ENCODE results near the gene BMPR2.

GRCh38 chr2:202346180-202346579 is 29.9 kb upstream of the BMPR2 start:
- TF ChIP-seq SRF (IDR thresholded peaks at IDR 0.05; ENCODE audit: low read depth) (no peak), POLR2A (IDR thresholded peaks at IDR 0.05; ENCODE audit: borderline replicate concordance, extremely low read depth, insufficient read depth, insufficient read length) (no peak), CTCF (IDR thresholded peaks at IDR 0.05 in 2 of 3, conservative IDR thresholded peaks at IDR 0.05 in 1 of 3; ENCODE audit: borderline replicate concordance in 1 of 3, insufficient read depth in 1 of 3, low read depth in 2 of 3, low read length in 2 of 3) (no peak), EZH2 (IDR thresholded peaks at IDR 0.05) (no peak), MAX (IDR thresholded peaks at IDR 0.05) (no peak), REST (IDR thresholded peaks at IDR 0.05; ENCODE audit: low read depth) (no peak), ZNF274 (IDR thresholded peaks at IDR 0.05; ENCODE audit: low read depth, low read length) (no peak), SIN3A (IDR thresholded peaks at IDR 0.05; ENCODE audit: low read depth) (no peak), ZBTB33 (IDR thresholded peaks at IDR 0.05; ENCODE audit: extremely low read depth, insufficient replicate concordance, low read length) (no peak), TCF7L2 (IDR thresholded peaks at IDR 0.05; ENCODE audit: borderline replicate concordance, extremely low read depth, insufficient read depth, insufficient read length) (no peak), ZFX (IDR thresholded peaks at IDR 0.05) (no peak), JUND (IDR thresholded peaks at IDR 0.05) (no peak)

Data from HCT116 (cell line).